Stimulated activated CD4-positive, alpha-beta T cell treated with anti-CD3 and anti-CD28 coated beads, Interleukin-12 subunit alpha, Interleukin-12 subunit beta, amount 100 ng/mL, for 4 hours (primary cell): ENCODE measurements around the gene KRTAP2-2.

Source experiments
- DNase-seq: peaks from one replicate; pipeline ENCODE4 v3.0.0-alpha.2; 2020

Gene KRTAP2-2

GRCh38 chr17:41019415-41019814 is 35.6 kb downstream of the KRTAP2-2 start:
- DNase-seq, result no peak

GRCh38 chr17:41018541-41018940 is 36.5 kb downstream of the KRTAP2-2 start:
- no peak for DNase-seq

GRCh38 chr17:41016578-41017215 is 38.3 kb downstream of the KRTAP2-2 start:
- DNase-seq, result no peak

GRCh38 chr17:41015454-41015853 is 39.6 kb downstream of the KRTAP2-2 start:
- no peak for DNase-seq

GRCh38 chr17:41013606-41014005 is 41.4 kb downstream of the KRTAP2-2 start:
- no peak for DNase-seq

GRCh38 chr17:41013181-41013580 is 41.8 kb downstream of the KRTAP2-2 start:
- no peak for DNase-seq

GRCh38 chr17:41012326-41013120 is 42.5 kb downstream of the KRTAP2-2 start:
- DNase-seq, result no peak

- DNase-seq, result no peak
Measured at GRCh38 chr17:41010441-41010840, 44.6 kb downstream of the KRTAP2-2 start.

GRCh38 chr17:41009936-41010335 is 45.1 kb downstream of the KRTAP2-2 start:
- no peak for DNase-seq

- no peak for DNase-seq
Measured at GRCh38 chr17:41009301-41009760, 45.7 kb downstream of the KRTAP2-2 start.

- DNase-seq, result no peak
Measured at GRCh38 chr17:41008811-41009210, 46.2 kb downstream of the KRTAP2-2 start, which contains the start of gene KRTAP3-1. KRTAP3-1 (minus strand) TSS chr17:41009128; CDS start chr17:41009074, 54 bp downstream.
